Stimulated activated CD4-positive, alpha-beta T cell treated with anti-CD3 and anti-CD28 coated beads, TNF-alpha, amount 100 ng/mL, for 1 hour (primary cell): ENCODE results near the gene NOTUM.

Experiments
- DNase-seq, 3 donors: peaks; one replicate each; pipeline ENCODE4 v3.0.0-alpha.2; 2020; ENCODE audit warnings: low read depth in 3 of 3, low spot score in 1 of 3

Gene NOTUM

GRCh38 chr17:81961087-81961511 is at the start of gene NOTUM:
NOTUM (minus strand) TSS chr17:81961187; CDS start chr17:81960909, 278 bp downstream.
- DNase-seq: no peak

DNA sequence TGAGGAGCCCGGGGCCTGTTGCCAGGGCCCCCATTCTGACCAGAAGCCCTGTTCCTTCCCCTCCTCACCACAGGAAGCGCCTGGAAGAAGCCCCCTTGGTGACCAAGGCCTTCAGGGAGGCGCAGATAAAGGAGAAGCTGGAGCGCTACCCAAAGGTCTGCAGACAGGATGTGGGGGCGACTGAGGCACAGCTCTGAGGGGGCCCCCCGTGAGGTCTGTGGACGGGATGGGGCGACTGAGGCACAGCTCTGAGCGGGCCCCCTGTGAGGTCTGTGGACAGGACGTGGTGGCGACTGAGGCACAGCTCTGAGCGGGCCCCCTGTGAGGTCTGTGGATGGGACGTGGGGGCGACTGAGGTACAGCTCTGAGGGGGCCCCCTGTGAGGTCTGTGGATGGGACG is 48.4 kb upstream of the NOTUM start:
- DNase-seq: no peak

- DNase-seq: no peak
Observed at GRCh38 chr17:82008941-82009405, 48.0 kb upstream of the NOTUM start.

DNA sequence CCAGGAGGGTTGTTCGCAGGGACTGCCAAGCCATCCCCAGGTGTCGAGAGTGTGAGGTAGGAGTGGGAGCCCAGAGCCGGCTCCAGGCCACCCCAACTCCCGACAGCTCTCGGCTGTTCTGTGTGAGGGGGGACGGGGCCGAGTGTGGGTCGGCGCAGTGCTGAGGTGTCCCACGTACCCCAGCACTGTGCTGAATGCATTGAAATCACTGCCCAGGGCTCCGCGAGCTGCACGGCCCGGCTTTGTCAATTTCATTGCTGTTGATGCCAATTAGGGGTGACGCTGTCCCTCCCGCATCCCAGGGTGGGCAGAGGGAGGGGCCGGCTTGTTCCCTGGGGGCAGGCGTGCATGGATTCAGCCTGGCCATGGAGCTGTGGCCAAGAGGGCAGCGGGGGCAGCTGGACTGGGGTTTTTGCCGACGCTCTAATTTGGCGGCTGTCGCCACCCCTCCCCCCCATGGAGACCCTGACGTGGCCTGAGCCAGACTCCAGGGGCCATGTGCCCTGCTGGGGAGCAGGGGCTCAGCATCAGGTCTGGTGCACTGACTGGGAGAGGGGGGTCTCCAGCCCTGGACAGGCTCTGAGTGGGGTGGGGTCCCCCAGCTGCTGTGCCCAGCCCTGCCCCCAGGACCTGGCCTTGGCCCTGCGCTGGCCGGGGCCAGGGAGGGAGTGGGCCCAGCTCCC is 47.4 kb upstream of the NOTUM start:
- no peak for DNase-seq

DNA sequence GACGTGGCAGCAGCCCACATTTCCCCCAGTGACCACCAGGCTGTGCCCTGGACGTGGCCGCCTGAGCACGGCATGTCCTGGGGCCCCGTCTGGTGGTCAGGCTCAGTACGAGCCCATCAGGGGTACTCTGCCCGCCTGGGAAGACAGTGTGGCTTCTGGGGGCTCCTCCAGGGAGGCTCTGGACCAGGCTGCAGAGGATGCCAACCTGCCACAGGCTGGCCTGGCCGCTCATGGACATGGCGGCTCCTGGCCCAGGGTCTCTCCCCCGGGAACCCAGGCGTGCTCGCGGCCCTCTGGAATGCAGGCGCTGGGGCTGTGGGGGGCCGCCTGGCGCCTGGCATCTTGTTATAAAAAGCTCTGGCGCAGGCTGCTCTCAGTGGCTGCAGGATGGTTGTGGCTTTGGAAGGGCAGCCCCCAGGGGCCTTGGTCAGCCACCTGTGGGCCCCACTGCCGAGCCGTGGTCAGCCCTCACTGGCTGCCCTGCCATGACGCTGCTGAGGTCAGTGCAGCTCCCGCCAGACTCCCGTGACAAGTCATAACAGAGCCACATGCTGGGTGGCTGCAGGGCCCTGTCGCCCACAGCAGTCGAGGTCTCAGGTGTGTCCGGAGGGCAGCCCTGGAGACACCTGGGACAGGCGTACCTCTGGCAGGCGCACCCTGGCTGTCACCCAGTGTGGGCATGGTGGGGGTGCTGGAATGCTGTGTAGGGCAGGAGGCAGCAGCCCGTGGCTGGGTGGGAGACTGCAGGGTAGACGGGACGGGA is 46.7 kb upstream of the NOTUM start:
- DNase-seq: no peak

GRCh38 chr17:82007228-82007494 is 46.2 kb upstream of the NOTUM start:
- DNase-seq: no peak

DNA sequence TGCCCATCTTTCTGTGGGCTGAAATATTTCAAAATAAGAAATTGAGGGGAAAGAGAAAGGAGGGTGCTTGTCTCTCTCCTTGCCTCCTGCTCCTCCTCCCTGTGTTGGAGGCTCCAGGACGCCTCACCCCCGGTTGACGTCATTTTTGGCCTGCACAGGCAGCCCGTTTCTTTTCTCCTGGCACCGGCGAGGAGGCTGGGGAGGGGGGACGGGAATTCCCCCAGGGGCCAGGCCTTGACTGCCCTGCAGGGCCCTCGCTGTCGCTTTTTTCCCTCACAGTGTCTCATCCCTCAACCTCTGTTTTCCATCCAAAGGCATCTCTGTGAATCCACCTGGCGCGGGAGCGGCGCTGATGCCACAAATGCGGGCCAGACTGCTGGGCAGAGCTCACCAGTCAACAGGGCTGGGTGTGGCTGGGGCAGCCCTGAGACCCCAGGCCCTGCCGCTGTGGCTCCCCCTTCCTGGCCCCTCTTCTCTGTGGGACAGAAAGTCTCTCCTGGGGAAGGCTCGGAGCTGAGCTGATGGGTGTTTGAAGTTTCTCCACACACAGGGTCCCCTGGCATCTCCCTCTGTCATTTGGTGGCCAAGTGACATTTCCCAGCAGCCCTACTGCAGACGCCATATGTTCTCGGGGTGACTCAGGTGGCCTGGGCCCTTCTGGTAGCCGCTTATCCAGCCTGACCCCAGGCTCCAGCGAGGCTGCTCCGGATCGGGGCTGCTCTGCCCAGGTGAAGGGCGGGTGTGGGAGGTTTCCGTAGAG is 45.7 kb upstream of the NOTUM start:
- no peak for DNase-seq

- no peak for DNase-seq
Observed at GRCh38 chr17:82005701-82006348, 44.8 kb upstream of the NOTUM start.

GRCh38 chr17:82004517-82005455 is 43.8 kb upstream of the NOTUM start:
- DNase-seq: no peak

- no peak for DNase-seq
Observed at GRCh38 chr17:82003411-82004381, 42.7 kb upstream of the NOTUM start.

DNA sequence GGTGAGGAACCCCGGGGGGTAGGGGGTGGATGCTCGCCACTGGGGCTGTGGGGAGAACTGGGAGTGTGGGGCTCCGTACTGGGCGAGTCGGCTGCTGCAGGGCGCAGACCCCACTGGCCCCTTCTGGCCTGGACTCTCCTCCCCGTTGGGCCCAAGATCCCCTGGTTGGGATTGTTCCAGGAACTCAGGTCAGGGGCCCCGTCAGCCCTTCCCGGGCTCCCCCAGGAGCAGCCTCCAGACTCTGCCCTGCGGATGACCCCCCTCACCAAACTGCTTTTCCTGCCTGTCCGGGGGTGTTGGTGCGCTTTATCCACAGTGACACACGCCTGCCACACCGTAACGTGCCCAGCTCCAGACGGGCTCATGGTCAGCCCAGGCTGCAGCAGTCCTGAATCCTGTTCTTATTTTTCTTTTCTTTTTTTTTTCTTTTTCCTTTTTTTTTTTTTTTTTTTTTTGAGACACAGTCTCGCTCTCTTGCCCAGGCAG is 40.6 kb upstream of the NOTUM start:
- DNase-seq: no peak

- no peak for DNase-seq
Observed at GRCh38 chr17:82000803-82001570, 40.0 kb upstream of the NOTUM start.

DNA sequence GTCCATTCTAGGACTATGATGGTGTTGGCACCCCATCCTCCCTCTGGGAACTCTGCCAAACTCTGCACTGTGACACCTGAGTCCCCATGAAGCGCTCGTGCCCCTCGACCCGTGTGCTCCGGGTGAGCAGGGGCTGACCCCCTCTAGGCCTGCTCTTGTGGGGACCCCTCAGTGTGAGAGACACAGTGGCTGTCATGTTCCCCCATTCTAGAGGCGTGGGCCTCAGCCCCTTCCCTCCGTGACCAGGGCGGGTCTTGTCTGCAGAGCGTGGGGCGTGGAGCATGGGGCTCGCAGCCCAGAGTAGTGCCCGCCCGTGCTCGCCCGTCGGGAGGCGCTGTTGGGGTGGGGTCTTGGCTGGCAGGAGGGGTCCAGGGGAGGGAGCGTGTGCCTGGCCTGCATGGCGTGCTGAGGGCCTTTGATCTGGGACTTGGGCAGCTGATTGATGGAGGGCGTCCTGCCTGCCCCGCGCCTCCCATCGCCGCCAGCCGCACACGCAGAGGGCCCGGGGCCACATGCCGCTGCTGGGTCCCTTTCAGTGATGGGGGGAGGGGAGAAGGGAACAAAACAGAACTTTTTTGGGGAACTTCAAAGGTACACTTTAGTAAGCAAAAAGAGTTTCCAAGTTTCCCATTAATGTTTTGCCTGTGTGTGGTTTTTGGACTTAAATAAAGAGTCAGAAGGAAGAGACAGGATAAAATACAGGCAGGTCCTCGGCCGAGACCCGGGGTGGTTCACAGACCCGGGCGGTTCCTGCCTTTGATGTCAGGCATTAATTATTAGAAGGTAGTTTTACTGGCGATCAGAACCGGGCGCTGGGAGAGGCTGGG is 39.2 kb upstream of the NOTUM start:
- DNase-seq: no peak

DNA sequence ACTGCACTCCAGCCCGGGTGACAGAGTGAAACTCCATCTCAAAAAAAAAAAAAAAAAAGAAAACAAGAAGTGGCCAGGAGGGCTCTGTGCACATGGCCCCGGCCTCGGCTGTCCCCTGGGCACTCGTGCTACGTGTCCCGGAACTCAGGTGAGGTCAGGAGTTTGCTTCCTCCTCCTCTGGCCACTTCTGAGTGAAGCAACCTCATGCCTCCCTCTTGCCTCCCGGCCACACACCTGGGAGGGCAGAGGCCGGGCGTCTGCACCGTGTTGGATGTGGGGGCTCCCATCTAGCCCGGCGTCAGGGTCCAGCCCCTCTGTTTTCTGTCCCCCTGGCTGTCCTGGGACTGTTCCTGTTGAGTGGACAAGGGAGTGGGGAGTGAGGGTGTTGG is 38.6 kb upstream of the NOTUM start:
- DNase-seq: no peak

- no peak for DNase-seq
Observed at GRCh38 chr17:81998691-81999438, 37.9 kb upstream of the NOTUM start.

DNA sequence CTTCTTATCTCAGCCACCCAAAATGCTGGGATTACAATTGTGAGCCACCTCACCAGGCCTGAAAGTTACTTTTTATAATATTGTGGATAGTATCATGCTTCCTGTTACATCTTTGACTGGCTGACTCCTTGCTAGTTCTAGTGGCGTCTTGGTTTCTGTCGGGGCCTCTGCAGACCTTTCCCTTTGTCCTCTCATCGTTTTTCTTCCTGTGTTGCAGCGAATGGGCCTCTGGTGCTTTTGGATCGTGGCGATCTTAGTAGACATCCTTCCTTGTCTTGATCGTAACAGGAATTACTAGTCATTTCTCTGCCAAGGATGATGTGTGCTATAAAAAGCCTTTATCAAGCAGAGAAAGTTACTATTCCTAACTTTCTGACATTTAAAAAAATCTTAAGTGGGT is 37.2 kb upstream of the NOTUM start:
- no peak for DNase-seq
